CD14-positive monocyte (primary cell): ENCODE results near the gene SLC66A1. TPM values are rescaled to one million over a fixed set of nuclear protein-coding genes. Genes with fewer than 3 reads are reported as not detected.
A peak's percentile ranks its signal among the peaks of the same experiment; 100 is the strongest.

Source experiments
- DNase-seq, 3 donors: peaks; one replicate each; pipeline ENCODE4 v3.0.0-alpha.2; 2011 to 2022
- H2AFZ ChIP-seq: 2 replicates; pipeline ENCODE4 v1.6.0; 2012; ENCODE audit warnings: mild to moderate bottlenecking, low read depth, low read length, inconsistent platforms; ENCODE audit not compliant: insufficient read depth, poor library complexity, severe bottlenecking
- H3K27ac ChIP-seq, 2 donors: 1 replicate in 1 of 2; 2 replicates in 1 of 2; pipeline ENCODE4 v1.5.1; 2012 to 2013; ENCODE audit warnings: low read length in 2 of 2, control low read depth in 1 of 2, inconsistent platforms in 1 of 2, low read depth in 1 of 2, mild to moderate bottlenecking in 1 of 2
- H3K27me3 ChIP-seq, 2 donors: one replicate each; pipeline versions ENCODE4 v1.6.0 to v1.6.1; 2011 to 2013; ENCODE audit warnings: low read length in 2 of 2; ENCODE audit not compliant: control insufficient read depth in 2 of 2, insufficient read depth in 2 of 2
- H3K36me3 ChIP-seq, 2 donors: replicated peaks in 1 of 2; 1 replicate in 1 of 2; 2 replicates in 1 of 2; pipeline versions ENCODE4 v1.5.1 to v1.6.1; 2012 to 2013; ENCODE audit warnings: low read length in 2 of 2, control low read depth in 1 of 2, inconsistent platforms in 1 of 2, mild to moderate bottlenecking in 1 of 2; ENCODE audit not compliant: insufficient read depth in 2 of 2, control insufficient read depth in 1 of 2
- H3K4me1 ChIP-seq, 2 donors: 1 replicate in 1 of 2; 2 replicates in 1 of 2; pipeline versions ENCODE4 v1.5.1 to v1.6.1; 2012 to 2013; ENCODE audit warnings: low read length in 2 of 2, control low read depth in 1 of 2, inconsistent platforms in 1 of 2, mild to moderate bottlenecking in 1 of 2, moderate library complexity in 1 of 2; ENCODE audit not compliant: insufficient read depth in 2 of 2, control insufficient read depth in 1 of 2
- H3K4me2 ChIP-seq: replicated peaks from 2 replicates; pipeline ENCODE3; 2012; ENCODE audit warnings: low read length, moderate library complexity, mild to moderate bottlenecking; ENCODE audit not compliant: poor library complexity, severe bottlenecking; ENCODE audit errors: extremely low read depth
- H3K4me3 ChIP-seq, 3 experiments: fragments of 200-600 bp in 1 of 3; sonication (generic) in 1 of 3; replicated peaks in 1 of 3; 1 replicate in 2 of 3; 2 replicates in 1 of 3; pipeline ENCODE4 v1.5.1; 2011 to 2013; ENCODE audit warnings: low read length in 3 of 3, mild to moderate bottlenecking in 3 of 3, control low read depth in 2 of 3, low read depth in 2 of 3, inconsistent platforms in 1 of 3, moderate library complexity in 1 of 3
- H3K79me2 ChIP-seq: 2 replicates; pipeline ENCODE4 v1.6.0; 2012; ENCODE audit warnings: mild to moderate bottlenecking, control low read depth, inconsistent platforms, low read length, moderate library complexity; ENCODE audit not compliant: insufficient read depth
- H3K9ac ChIP-seq: 2 replicates; pipeline ENCODE4 v1.6.0; 2017; ENCODE audit warnings: low read length, mild to moderate bottlenecking; ENCODE audit not compliant: insufficient read depth, poor library complexity, severe bottlenecking
- H3K9me3 ChIP-seq, 2 donors: replicated peaks in 1 of 2; 1 replicate in 1 of 2; 2 replicates in 1 of 2; pipeline versions ENCODE4 v1.5.1 to v1.6.1; 2012 to 2013; ENCODE audit warnings: low read length in 2 of 2, control low read depth in 1 of 2; ENCODE audit not compliant: control insufficient read depth in 1 of 2, insufficient read depth in 1 of 2
- H4K20me1 ChIP-seq: 2 replicates; pipeline ENCODE4 v1.6.0; 2012; ENCODE audit warnings: mild to moderate bottlenecking, low read length, control low read depth, moderate library complexity; ENCODE audit not compliant: insufficient read depth
- H3K27ac Mint-ChIP-seq, 7 donors: one replicate each; pipeline ENCODE4 v1.8.0; 2020; ENCODE audit warnings: mild to moderate bottlenecking in 7 of 7, mixed read lengths in 7 of 7, moderate library complexity in 6 of 7, inconsistent platforms in 2 of 7
- H3K27me3 Mint-ChIP-seq, 3 donors: one replicate each; pipeline ENCODE4 v1.8.0; 2021 to 2022; ENCODE audit warnings: low read depth in 3 of 3, mild to moderate bottlenecking in 3 of 3, mixed read lengths in 3 of 3, moderate library complexity in 3 of 3, inconsistent platforms in 1 of 3
- H3K36me3 Mint-ChIP-seq, 2 donors: one replicate each; pipeline ENCODE4 v1.8.0; 2020; ENCODE audit warnings: mixed read lengths in 2 of 2, inconsistent platforms in 1 of 2, mild to moderate bottlenecking in 1 of 2
- H3K4me1 Mint-ChIP-seq: one replicate; pipeline ENCODE4 v1.8.0; 2020; ENCODE audit warnings: mild to moderate bottlenecking, mixed read lengths
- H3K4me3 Mint-ChIP-seq, 2 donors: one replicate each; pipeline ENCODE4 v1.8.0; 2020; ENCODE audit warnings: mild to moderate bottlenecking in 2 of 2, mixed read lengths in 2 of 2, moderate library complexity in 1 of 2
- H3K9me3 Mint-ChIP-seq, 7 donors: one replicate each; pipeline ENCODE4 v1.8.0; 2020 to 2022; ENCODE audit warnings: mixed read lengths in 7 of 7, mild to moderate bottlenecking in 6 of 7, moderate library complexity in 6 of 7, inconsistent platforms in 2 of 7
- WGBS: methylation state at CpG from one replicate; pipeline ENCODE4 v1.1.5; 2013; ENCODE audit warnings: missing lambda C conversion rate; ENCODE audit not compliant: insufficient coverage; 5-methylcytosine and 5-hydroxymethylcytosine counted together
- intact Hi-C, 2 donors: fragments of 100-400 bp; cut with micrococcal nuclease; formaldehyde crosslinking; loops; one replicate each; pipeline versions ENCODE4 v1.15.0 to v1.15.1; 2023
- polyA plus RNA-seq, 3 donors: library from polyadenylated mRNA; depleted of rRNA in 1 of 3; unstranded in 2 of 3; stranded (reverse) in 1 of 3; fragments of 300-500 nt in 2 of 3; fragments of >200 nt in 1 of 3; fragmentation: Illumina TruSeq in 2 of 3; gene quantifications; 1 replicate in 2 of 3; 2 replicates in 1 of 3; pipeline ENCODE4 v1.2.3, GENCODE V29; 2012 to 2021
- TF ChIP-seq, protein P1 (sequence below): fragments of 200-600 bp; IDR thresholded peaks from one replicate; pipeline ENCODE4 v1.8.0; 2022; ENCODE audit warnings: antibody characterized with exemption, mild to moderate bottlenecking

The SLC66A1 gene
- polyA plus RNA-seq, 3 donors: 9.1 to 21.1 (median 9.7) TPM

DNA sequence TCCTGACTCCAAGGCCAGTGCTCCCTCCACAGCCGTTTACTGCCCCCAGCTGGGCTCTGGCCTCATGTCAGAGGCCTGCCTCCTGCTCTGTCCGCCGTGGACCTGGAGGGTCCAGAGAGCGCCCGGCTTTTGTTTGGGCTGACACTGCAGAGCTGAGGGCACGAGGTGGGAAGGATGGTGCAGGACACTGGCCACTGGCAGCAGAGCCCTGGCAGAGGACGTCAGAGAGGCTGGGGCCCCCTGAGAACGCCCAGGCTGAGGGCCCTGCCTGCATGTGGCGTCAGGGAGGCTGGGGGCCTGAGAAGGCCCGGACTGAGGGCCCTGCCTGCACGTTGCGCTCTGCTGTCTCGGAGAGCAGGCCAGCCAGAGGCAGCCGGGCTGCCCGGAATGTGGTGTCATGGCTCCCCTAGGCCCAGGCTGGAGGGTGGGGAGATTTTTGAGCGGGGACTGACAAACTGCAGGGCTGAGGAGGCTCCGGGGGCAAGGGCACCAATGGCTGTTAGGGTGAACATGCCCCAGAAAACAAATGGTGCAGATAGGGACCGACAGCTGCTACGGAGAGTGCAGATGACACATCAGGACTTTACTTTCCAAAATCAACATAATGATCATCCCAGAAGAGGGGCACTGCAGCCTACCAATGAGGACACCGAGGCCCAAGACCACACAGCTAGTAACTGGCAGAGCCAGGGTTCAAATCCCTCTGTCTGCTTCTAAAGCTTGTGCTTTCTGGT is 31.7 kb downstream of the SLC66A1 start:
- H2AFZ ChIP-seq: no peak overlapping the region
- 97% methylated on average over 19 of the region's 20 CpGs for WGBS
- peaks cover 60 to 70% of the 10 kb centered on the region in 2 donors for H3K36me3 ChIP-seq

DNA sequence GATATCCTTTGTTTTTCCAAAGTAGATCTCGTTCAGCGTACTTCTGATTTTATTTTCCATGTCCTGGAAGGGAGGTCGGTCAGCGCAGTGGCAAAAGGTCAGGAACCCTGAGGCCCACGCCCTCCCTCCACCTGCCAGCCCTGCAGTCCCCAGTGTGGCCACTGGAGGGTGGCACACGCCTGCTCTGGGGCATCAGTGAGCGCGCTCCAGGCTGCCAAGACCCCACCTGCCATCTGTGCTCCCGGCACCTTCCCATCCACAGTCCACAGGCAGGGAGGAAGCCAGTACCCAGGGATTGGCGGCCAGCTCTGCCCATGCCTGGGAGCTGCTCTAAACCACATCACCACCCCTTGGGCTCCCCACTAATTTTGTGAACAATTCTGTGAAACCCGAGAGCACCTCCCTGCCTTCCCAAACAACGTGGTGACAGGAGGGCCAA is 32.3 kb downstream of the SLC66A1 start:
- H3K4me3 Mint-ChIP-seq: no peak overlapping the region
- no peaks in the 10 kb centered on the region for H3K27me3 Mint-ChIP-seq
- Histone ChIP-seq H3K4me2 (no peak overlapping the region), H3K4me1 (peaks cover 35 to 40% of the 10 kb centered on the region in 2 donors), H3K79me2 (no peaks in the 10 kb centered on the region), H3K9me3 (no peaks in the 10 kb centered on the region), H3K27ac (no peak overlapping the region), H3K36me3 (peaks cover 56 to 70% of the 10 kb centered on the region in 2 donors), H3K4me3 (no peak overlapping the region), H3K9ac (no peak overlapping the region), H2AFZ (no peak overlapping the region), H4K20me1 (peaks cover 85% of the 10 kb centered on the region), H3K27me3 (no peaks in the 10 kb centered on the region)
- peaks cover 0 to 2% (median 0%) of the 10 kb centered on the region in 7 donors for H3K9me3 Mint-ChIP-seq
- intact Hi-C loops: loop anchor here in 1 of 2 donors (10.0 kb wide), 1 partner anchor 310 kb away; no protein-coding TSS in a partner anchor
- H3K36me3 Mint-ChIP-seq: peaks cover 63 to 76% of the 10 kb centered on the region in 2 donors
- TF ChIP-seq, protein P1, sequence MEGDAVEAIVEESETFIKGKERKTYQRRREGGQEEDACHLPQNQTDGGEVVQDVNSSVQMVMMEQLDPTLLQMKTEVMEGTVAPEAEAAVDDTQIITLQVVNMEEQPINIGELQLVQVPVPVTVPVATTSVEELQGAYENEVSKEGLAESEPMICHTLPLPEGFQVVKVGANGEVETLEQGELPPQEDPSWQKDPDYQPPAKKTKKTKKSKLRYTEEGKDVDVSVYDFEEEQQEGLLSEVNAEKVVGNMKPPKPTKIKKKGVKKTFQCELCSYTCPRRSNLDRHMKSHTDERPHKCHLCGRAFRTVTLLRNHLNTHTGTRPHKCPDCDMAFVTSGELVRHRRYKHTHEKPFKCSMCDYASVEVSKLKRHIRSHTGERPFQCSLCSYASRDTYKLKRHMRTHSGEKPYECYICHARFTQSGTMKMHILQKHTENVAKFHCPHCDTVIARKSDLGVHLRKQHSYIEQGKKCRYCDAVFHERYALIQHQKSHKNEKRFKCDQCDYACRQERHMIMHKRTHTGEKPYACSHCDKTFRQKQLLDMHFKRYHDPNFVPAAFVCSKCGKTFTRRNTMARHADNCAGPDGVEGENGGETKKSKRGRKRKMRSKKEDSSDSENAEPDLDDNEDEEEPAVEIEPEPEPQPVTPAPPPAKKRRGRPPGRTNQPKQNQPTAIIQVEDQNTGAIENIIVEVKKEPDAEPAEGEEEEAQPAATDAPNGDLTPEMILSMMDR: peak; percentile 89
- peaks cover 36% of the 10 kb centered on the region for H3K4me1 Mint-ChIP-seq
- H3K27ac Mint-ChIP-seq: peak overlapping the region in 2 of 7 donors; percentile 18 to 81
- DNase-seq: peak in 1 of 3 donors; percentile 21
- WGBS: 63% methylated on average over 12 of the region's 12 CpGs

More for the DNA sequence above, 31.7 kb downstream of the SLC66A1 start:
- Histone ChIP-seq H3K4me2 (no peak overlapping the region), H4K20me1 (peaks cover 82% of the 10 kb centered on the region), H3K27me3 (no peaks in the 10 kb centered on the region), H3K9ac (no peak overlapping the region), H3K9me3 (no peaks in the 10 kb centered on the region), H3K79me2 (no peaks in the 10 kb centered on the region), H3K27ac (no peak overlapping the region), H3K4me3 (no peak overlapping the region), H3K4me1 (peaks cover 31 to 34% of the 10 kb centered on the region in 2 donors)
- no peak overlapping the region for H3K4me3 Mint-ChIP-seq
- DNase-seq: no peak
- TF ChIP-seq, protein P1: no peak
- H3K27me3 Mint-ChIP-seq: no peaks in the 10 kb centered on the region
- peaks cover 0 to 2% (median 0%) of the 10 kb centered on the region in 7 donors for H3K9me3 Mint-ChIP-seq
- intact Hi-C loops: loop anchor here in 1 of 2 donors (10.0 kb wide), 1 partner anchor 311 kb away; no protein-coding TSS in a partner anchor
- H3K27ac Mint-ChIP-seq: peak overlapping the region in 1 of 7 donors; percentile 16
- peaks cover 63 to 76% of the 10 kb centered on the region in 2 donors for H3K36me3 Mint-ChIP-seq
- peaks cover 30% of the 10 kb centered on the region for H3K4me1 Mint-ChIP-seq
